Measurements from ENCODE around the gene METTL8.

- 0 out of 2 replicates have a peak, but pooled peaks have one; percentile 6 for TF ChIP-seq PBX3 (IDR thresholded peaks at IDR 0.05)
- no peak for TF ChIP-seq SIN3A (IDR thresholded peaks at IDR 0.05; ENCODE audit: borderline replicate concordance, low read depth, low read length)
These were observed 143.8 kb downstream of the METTL8 start for GRCh38 chr2:171289991-171290390.
